ENCODE measurements around the gene THADA.

The THADA gene

GRCh38 chr2:43274721-43275120 lies 321.1 kb downstream of the THADA start:
- Histone ChIP-seq H3K27me3 (ENCODE audit: insufficient read depth, low read length) (no peaks in the 10 kb centered on the region), H3K9ac (ENCODE audit: low read length) (no peak overlapping the region), H4K20me1 (ENCODE audit: insufficient read depth, low read length) (no peaks in the 10 kb centered on the region), H3K4me2 (ENCODE audit: low read length) (no peak overlapping the region), H3K4me1 (ENCODE audit: insufficient read depth, low read length, severe bottlenecking) (no peaks in the 10 kb centered on the region), H2AFZ (ENCODE audit: low read length) (no peak overlapping the region), H3F3A (ENCODE audit: insufficient read depth, low read length) (no peaks in the 10 kb centered on the region), H3K36me3 (ENCODE audit: insufficient read depth, low read length) (peaks cover 8% of the 10 kb centered on the region; the same call in 1 of the 2 replicates), H3K9me2 (ENCODE audit: low read depth, low read length) (no peaks in the 10 kb centered on the region), H3K27ac (ENCODE audit: low read depth, low read length, poor library complexity, severe bottlenecking) (no peak overlapping the region), H3K4me3 (ENCODE audit: low read depth, low read length, poor library complexity, severe bottlenecking) (no peak overlapping the region), H3K79me2 (ENCODE audit: insufficient read depth, low read length) (no peaks in the 10 kb centered on the region), H3K9me3 (ENCODE audit: low read length) (no peaks in the 10 kb centered on the region)
- TF ChIP-seq EZH2 (IDR thresholded peaks at IDR 0.05; ENCODE audit: borderline replicate concordance, low read length) (no peak), CTCF (IDR thresholded peaks at IDR 0.05; ENCODE audit: low read length) (no peak)

DNA sequence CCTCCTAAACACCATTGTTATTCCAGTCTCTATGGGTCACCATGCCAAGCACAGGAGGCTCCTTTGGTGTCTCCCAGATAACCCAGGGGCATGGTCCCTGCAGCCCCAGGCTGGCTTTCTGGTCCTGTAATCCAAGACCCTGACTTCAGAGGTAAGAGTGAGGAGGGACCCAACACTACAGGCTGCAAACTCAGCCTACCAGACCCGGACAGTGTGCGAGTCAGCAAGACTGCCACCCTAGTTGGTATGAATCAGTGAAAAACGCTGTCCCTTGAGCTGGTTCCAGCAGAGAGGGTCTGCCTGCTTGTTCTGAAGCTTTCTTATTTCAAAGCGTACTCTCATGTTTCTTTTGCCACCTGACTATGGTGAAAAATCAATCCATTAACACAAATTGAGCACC lies 321.8 kb downstream of the THADA start:
- Histone ChIP-seq H3K4me1 (ENCODE audit: insufficient read depth, low read length, severe bottlenecking) (no peaks in the 10 kb centered on the region), H3K9ac (ENCODE audit: low read length) (no peak overlapping the region), H3F3A (ENCODE audit: insufficient read depth, low read length) (no peaks in the 10 kb centered on the region), H3K36me3 (ENCODE audit: insufficient read depth, low read length) (peaks cover 4% of the 10 kb centered on the region; the same call in 1 of the 2 replicates), H3K27ac (ENCODE audit: low read depth, low read length, poor library complexity, severe bottlenecking) (no peak overlapping the region), H3K27me3 (ENCODE audit: insufficient read depth, low read length) (no peaks in the 10 kb centered on the region), H3K4me2 (ENCODE audit: low read length) (no peak overlapping the region), H4K20me1 (ENCODE audit: insufficient read depth, low read length) (no peaks in the 10 kb centered on the region), H2AFZ (ENCODE audit: low read length) (no peak overlapping the region), H3K4me3 (ENCODE audit: low read depth, low read length, poor library complexity, severe bottlenecking) (no peak overlapping the region), H3K79me2 (ENCODE audit: insufficient read depth, low read length) (no peaks in the 10 kb centered on the region), H3K9me3 (ENCODE audit: low read length) (no peaks in the 10 kb centered on the region), H3K9me2 (ENCODE audit: low read depth, low read length) (no peaks in the 10 kb centered on the region)
- TF ChIP-seq EZH2 (IDR thresholded peaks at IDR 0.05; ENCODE audit: borderline replicate concordance, low read length) (no peak), CTCF (IDR thresholded peaks at IDR 0.05; ENCODE audit: low read length) (no peak)

GRCh38 chr2:43273529-43273928 lies 322.3 kb downstream of the THADA start:
- Histone ChIP-seq H3K27ac (ENCODE audit: low read depth, low read length, poor library complexity, severe bottlenecking) (no peak overlapping the region), H2AFZ (ENCODE audit: low read length) (no peak overlapping the region), H3K4me1 (ENCODE audit: insufficient read depth, low read length, severe bottlenecking) (no peaks in the 10 kb centered on the region), H3K27me3 (ENCODE audit: insufficient read depth, low read length) (no peaks in the 10 kb centered on the region), H3K9me3 (ENCODE audit: low read length) (no peaks in the 10 kb centered on the region), H3K4me3 (ENCODE audit: low read depth, low read length, poor library complexity, severe bottlenecking) (no peak overlapping the region), H3F3A (ENCODE audit: insufficient read depth, low read length) (no peaks in the 10 kb centered on the region), H4K20me1 (ENCODE audit: insufficient read depth, low read length) (no peaks in the 10 kb centered on the region), H3K79me2 (ENCODE audit: insufficient read depth, low read length) (no peaks in the 10 kb centered on the region), H3K9me2 (ENCODE audit: low read depth, low read length) (no peaks in the 10 kb centered on the region), H3K4me2 (ENCODE audit: low read length) (no peak overlapping the region), H3K9ac (ENCODE audit: low read length) (no peak overlapping the region), H3K36me3 (ENCODE audit: insufficient read depth, low read length) (peaks cover 4% of the 10 kb centered on the region; the same call in 1 of the 2 replicates)
- TF ChIP-seq CTCF (IDR thresholded peaks at IDR 0.05; ENCODE audit: low read length) (no peak), EZH2 (IDR thresholded peaks at IDR 0.05; ENCODE audit: borderline replicate concordance, low read length) (no peak)
